Hematopoietic multipotent progenitor cell (in vitro differentiated cells): ENCODE data around the gene ADM2. TPM values are rescaled to one million over a fixed set of nuclear protein-coding genes. Genes with fewer than 3 reads are reported as not detected.

ENCODE experiments used
- DNase-seq, 3 donors: peaks; one replicate each; pipeline ENCODE4 v3.0.0-alpha.2; 2011 to 2015; ENCODE audit warnings: low read depth in 2 of 3, low spot score in 2 of 3
- total RNA-seq: library from RNA; depleted of rRNA; stranded (reverse); fragments of >200 nt; gene quantifications from one replicate; pipeline ENCODE4 v1.2.3, GENCODE V29; 2012

ADM2 gene
- total RNA-seq, 1 donor = 0.54 TPM

DNA sequence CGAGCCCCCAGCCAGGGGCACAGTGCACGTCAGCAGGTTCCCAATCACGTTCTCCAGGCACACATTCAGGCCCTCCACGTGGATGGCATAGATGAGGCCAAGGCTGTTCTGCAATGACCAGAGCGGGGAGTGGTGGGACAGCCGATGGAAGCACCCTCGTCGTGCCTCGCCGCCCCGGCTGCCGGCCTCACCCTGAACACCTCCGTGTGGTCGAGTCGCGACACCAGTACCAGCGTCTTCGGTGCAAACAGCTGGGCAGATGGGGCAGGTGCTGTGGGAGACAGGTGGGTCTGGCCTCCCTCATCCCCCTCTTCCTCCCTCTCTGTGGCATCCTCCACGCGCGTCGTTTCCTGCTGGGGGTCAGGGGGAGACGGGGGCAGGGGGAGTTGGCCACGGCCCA is 14.0 kb upstream of the ADM2 start:
- no peak for DNase-seq

DNA sequence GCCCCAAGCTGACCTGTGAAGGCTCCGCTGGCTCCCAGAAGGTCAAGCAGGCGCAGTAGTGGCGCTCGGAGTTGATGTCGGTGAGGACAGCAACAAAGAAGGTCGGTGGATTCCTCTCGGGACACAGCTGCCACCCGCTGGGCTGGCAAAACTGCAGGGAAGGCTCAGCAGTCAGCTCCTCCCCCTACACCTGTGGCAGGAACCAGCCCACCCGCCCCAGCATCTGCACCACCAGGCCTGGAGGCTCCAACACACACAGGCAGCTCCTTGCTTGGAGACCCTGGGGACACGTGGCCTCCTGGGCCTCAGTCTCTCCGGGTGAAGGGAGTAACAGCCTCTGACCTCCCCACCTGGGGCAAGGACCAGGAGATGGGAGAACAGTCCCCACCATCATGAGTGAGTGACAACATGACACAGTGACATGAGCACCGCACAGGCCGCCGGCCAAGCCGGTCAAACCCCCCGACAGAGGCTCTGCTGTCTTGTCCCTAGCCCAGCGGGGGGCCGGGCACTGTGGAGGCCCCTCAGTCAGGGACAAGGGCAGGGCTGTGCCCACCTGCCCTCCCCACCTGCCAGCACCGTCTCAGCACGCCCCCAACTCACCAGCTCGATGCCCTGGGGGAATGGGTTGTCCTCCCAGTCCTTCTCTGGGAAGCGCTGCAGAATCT is 13.4 kb upstream of the ADM2 start:
- DNase-seq = no peak

DNA sequence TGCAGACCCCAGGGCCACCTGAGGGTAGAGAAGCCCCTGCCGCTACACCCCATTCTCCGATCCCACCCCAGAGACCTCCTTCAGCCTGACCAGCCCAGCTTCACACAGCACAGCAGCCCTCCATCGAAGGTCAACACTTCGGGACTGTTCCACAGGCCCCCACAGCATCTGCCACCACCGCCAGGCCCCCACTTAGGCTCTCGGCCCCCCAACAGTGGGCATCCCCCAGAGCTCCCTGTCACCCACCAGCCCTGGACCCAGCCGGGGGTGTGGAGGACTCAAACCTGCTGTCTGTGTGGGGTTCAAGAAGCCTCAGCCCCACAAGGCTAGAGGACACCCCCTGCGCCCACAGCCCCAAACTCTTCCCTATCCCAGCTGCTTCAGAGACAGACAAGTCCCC is 12.7 kb upstream of the ADM2 start:
- no peak for DNase-seq

DNA sequence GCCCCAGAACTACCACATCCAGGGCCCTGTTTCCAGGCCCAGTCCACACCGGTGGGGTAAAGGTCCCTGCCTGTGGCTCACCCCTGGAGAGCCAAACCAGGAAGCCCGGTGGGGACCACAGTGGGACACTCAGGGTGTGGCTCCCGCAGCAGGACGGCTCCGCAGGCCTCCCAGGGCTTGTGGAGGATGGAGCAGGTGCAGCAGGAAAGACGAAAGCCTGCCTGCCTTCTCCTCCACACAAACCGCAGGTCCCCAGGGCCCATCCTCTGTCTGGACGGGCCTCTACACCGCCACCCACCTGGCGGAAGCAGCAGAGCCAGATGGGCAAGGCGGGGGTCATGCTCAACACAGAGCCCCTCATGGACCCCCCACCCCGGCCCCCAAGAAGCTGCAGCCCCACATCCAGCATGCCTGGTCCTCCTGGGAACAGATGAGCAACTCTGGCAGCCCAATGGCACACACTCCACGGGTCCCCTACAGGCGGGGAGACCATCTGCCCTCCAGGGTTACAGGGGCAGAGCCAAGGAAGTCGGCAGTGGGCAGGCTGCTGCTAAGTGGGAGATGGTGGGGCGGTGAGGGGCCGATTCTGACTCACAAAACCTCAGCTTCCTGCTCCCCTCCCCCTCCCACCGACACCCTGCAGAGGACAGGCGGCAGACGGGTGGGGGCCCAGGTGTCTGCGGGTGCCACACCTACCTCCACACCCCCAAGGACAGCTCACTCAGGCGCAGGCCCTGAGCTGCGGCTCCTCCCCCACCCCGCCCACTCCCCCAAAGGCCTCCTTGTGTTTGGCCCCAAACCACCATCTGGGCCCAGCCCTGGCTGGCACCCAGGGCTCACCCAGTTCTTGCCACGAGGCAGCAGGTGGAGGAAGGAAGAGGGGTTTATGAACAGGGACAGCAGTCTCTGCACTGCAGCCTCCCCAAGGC is 11.7 kb upstream of the ADM2 start:
- DNase-seq = peak; percentile 82 to 97 (median 97)

DNA sequence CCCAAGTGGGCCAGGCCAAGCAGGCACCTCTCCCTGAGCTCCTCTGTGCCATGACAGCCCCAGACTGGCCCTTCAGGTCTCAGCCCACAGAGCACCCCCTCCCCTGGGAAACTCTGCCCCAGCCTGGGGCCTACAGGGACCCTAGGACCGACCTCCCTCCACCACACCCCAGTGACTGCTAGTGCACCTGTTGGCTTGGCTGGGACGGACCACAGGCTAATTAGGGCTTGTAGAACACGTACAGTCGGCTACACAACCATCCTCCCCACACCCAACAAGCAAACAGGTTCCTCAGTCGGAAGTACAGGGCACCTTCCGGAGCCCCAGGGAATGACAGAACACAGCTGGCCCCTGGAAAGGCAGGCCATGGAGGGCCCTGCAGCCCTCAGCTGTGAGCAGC is 10.9 kb upstream of the ADM2 start:
- DNase-seq = no peak

DNA sequence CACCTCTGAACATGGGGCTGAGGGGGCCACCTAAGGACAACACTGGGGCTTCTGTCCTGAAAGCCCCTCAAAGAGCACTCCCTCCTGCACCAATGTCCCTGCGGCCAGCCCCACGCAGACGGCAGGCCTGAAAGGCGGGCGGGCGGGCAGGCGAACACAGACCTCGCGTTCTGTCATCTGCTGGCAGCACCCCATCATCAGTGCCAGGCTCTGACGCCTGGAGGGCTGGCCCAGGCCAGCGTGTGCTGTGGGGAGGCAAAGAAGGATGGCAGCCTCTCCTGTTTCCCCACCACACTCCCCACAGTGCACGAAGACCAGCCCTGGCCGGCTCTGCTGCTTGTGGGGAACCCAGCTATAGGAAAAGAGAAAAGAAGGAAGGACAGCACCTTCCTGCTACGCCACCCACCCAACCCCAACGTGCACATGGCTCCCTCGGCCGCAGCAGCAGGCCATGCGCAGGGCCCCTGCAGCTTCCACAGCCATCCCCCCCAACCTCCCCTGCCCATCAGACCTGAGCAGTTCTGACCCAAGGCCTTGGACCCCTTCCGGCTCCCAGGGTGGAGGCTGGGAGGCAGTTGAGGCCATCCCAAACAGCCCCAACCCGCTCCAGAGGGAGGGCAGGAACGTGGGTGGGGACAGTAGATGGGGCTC is 10.0 kb upstream of the ADM2 start:
- no peak for DNase-seq

DNA sequence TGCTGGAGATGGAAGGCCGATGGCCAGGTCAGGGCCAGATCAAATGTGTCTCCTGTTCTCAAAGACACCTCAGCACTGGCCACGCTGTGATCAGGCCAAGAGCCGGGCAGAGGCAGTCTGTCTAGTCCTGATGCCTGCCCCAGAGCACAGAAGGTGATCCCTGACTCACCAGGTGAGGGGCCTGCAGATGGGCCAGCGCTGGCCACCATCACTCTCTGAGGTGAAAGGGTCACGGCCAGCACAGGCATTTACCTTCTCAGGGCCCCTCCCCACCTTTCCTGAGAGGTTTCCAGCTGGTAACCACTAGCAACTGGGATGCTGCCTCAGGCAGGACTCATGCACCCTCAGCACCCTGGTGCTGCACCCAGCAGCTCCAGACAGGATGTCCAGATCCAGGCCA is 9.4 kb upstream of the ADM2 start:
- no peak for DNase-seq

DNA sequence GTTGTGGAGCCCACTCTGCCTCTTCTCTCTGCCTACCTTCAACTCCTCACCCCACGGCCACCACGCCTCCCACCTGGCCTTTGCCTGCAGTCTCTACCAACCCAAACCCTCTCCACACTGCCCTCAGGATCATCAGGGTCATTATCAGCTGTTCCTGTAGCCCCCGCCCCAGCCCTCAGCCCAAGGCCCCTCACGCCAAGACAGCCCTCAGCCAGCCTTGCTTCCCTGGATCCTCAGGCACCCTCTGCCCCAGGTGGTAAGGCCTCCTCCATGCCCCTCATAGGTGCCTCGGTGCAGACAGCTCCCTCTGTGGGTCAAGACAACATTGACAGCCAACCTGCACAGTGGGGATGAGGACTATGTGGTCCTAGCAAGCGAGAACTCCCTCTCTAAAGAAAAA is 8.3 kb upstream of the ADM2 start:
- DNase-seq = peak in 1 of 3 donors; percentile 52

DNA sequence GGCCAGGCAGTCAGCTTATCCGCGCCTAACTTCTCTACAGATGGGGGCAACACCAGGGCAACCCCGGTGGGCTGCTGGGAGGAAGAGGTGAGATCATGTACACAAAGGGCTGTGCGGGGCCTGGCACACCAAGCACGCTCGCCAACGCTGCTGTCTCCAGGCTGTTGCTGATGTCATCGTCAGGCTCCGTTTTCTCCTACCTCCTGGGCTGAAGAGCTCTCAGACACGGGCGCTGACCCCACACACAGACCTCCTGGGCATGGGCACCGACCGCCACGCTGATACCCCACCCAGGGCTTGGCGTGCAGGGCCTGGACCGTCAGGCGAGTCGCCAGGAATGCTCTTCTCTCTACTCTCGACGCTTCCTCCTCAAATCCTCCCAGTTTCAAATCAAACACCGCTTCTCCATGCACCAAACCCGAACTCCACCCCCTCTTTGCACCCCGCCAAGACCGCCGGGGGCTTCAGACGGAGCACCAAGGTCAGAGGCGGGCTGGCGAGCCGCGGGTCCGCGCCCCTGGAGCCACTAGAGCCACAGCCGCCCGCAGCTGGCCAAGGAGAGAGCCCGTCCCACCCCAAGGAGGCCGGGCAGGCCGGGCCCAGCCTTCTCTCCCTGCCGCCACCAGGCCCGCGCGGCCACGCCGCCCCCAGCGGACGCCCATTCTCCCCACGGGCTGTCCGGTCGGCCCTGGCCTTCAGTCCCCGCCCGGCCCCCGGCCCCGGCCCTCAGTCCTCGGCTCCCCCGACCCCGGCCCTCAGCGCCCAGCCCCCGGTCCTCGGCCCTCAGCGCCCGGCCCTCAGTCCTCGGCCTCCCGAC is 7.3 kb upstream of the ADM2 start:
- DNase-seq = no peak

DNA sequence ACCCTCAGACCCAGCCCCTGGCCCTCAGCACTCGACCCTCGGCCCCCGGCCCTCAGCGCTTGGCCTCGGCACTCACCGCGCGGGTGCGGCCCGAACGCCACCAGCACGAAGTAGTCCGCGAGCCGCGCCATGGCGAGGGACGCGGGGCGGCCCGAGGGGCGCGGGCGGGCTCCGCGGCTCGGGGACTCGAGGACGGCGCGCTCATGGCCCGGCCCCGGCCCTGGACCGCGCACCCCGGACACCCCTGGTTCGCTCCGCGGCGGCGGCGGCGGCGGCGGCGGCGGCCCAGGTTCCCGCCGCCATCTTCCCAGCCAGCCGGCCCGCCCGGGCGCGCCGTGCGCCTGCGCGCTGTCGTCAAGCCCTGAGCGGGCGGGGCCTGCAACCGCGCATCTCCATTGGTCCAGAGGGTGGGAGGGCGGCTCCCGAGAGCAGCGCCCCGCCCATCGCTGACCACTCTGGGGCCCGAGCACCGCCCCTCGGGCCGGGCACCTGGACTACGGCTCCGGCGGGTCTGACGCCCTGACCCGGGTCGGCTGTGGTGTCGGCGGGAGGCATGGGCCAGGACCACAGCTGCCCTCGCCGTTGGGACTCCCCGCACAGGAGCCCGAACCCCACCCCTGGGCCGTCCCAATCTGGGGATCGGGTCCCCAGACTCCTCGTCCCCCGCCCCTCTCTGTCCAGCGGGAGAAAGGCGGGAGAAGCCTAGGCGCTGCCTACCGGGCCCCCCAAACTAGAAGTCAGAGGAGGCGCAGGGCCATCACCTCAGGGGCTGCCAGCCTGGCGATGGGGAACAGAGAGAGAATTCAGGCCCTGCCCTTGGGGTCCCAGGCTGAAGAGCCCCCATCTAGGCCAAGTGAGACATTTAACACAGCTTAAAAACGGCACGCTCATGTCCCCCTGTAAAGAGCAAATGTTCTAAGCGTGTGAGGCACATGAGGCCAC is 6.4 kb upstream of the ADM2 start, which contains the start of gene SBF1:
TSS of gene SBF1 (minus strand) at position 326 of the 942 bp plus-strand sequence. CDS start at position 131, 195 bp downstream.
- DNase-seq = peak; percentile 80 to 88 (median 82)

DNA sequence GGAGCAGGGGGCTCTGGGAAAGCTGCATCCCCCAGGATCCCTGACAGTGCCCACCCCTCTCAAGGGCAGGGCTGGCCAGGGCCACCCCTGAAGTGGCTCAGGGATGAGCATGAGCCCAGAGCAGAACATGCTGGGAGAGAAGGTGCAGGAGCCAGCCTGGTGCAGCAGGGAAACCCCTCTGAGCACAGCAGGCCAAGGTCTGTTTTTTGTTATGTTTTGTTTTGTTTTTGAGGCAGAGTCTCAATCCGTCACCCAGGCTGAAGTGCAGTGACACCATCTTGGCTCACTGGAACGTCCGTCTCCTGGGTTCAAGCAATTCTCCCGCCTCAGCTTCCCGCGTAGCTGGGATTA is 5.7 kb upstream of the ADM2 start:
- DNase-seq = no peak

DNA sequence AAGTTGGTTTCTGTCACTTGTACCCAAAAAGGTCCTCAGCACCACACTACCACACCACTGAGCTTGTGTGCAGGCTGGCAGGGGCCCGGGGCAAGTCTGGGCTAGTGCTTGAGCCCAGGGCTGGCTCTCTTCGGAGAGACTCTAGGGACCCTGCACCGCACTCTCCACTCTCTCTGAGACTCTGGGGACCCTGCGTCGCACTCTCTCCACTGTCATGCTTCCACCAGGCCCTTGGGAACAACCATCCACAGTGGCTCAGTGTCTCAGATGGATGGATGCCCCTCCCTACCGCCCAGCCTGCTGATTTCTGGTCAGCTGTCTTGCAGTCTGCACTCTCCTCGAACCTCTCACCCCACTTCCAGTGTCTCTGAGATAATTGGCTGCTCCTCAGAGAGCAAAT is 4.5 kb upstream of the ADM2 start:
- no peak for DNase-seq

DNA sequence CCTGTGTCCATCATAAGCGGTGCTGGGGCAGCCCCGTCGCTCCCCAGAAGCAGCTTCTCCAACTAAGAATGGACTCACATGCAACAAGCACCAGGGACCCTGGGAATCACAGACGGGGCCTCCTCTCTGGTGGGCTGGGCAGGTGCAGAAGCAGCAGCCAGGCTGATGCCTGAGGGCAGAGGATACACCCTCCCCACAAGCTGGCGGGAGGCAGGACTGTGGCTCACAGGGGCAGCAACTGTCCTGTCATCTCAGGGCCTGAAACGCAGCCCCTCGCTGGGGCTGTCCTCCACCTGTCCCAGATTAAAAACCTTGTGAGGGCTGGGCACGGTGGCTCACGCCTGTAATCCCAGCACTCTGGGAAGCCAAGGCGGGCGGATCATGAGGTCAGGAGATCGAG is 3.4 kb upstream of the ADM2 start:
- DNase-seq = no peak

DNA sequence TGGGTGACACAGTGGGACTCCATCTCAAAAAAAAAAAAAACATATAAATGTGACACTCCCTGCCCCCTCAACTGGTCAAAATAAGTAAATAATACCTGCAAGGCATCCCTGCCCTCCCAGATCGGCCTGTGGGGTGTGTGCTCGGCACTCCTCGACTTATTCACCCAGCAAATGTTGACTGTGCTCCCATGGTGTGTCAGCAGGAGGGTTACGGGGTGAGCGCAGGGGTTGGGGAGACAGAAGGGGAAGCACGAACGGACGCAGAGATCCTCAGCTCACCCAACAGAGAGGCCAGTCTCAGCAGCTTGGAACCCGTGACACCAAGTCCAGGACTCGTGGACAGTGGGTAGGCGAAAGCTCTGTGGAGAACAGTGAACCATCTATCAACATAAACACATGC is 1.6 kb upstream of the ADM2 start:
- DNase-seq = no peak

DNA sequence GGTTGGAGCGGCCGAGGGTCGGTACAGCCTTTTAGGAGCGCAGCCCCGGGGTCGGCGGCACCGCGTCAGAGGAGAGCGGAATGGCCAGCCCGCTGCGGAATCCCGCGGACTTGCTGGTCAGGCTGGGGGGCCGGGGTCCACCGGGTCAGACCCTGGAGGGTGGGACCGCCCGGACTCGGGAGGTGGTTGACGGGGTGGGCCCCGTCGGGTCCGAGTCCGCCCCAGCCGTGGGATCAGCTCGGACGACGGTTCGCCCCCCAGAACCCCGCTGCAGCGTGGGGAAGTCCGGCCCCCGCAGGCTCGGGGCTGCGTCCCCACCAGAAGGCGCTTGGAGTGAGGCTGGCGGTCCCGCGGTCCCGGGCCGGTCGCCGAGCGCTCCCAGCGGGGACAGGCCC is 301 bp upstream of the ADM2 start:
- DNase-seq = no peak

DNA sequence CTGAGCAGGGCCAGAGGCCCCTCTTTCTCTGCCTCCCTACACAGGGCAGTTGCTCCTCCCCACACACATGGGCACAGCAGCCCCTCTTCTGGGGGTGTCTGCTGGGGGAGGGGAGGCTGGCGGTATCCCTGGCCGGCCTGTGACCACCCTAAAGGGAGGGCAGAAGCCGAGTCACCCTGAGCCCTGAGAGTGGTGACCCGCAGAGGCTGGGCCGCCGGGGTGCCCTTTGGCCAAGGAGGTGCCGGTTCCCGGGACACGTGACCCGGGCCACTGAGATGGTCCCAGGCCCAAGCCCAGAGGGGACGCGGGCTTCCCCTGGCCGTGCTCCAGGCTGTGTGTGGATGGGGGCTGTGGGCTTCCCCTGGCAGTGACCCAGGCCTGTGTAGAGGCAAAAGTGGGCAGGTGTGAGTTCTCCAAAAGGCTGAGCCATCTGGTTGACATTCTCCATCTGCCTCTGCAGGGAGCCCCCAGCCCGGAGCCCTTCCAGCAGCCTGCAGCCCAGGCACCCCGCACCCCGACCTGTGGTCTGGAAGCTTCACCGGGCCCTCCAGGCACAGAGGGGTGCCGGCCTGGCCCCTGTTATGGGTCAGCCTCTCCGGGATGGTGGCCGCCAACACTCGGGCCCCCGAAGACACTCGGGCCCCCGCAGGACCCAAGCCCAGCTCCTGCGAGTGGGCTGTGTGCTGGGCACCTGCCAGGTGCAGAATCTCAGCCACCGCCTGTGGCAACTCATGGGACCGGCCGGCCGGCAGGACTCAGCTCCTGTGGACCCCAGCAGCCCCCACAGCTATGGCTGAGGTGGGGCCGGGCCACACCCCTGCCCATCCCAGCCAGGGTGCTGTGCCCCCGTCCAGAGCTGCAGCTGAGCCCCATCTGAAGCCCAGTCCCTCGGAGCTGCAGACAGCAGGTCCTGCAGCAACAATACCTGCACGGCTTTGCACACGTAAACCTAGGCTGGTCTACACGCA is 1.0 kb downstream of the ADM2 start:
- DNase-seq = peak in 2 of 3 donors; percentile 52 to 54

DNA sequence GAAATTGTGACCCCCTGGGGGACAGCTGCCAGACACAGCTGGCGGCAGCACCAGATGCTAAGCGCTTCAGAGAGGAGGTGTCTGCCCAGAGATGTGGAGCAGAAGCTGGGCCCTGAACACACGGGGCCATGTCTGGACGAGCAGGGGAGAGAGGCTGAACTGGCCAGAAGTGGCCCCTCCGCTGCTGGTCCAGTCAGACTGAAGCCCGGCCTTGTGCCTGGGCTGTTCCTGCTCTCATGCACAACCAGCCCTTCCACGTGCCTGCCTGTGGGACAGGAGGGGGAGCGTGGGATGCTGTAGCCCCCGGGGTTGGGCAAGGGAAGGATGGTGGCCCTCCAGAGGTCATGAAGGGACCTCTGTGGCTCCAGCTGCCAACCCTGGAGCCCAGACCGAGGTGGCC is 1.8 kb downstream of the ADM2 start:
- DNase-seq = no peak

DNA sequence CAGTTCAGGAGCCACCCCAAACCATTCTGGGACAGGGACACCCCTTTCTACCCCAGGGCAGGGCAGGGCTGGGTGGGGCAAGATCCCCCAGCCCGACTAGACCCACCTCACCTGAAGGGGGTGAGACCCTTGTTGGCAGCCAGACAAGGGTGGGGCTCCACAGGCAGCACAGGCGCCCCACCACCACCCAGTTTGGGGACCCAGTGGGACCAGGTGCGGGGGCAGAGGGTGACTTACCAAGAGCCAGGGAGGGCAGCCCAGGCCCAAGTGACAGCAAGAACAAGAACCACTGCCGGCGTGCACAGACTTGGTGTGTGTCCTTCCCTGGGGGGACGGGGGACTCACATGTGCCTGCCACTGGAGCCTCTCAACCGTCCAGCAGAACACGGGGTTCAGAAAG is 2.2 kb downstream of the ADM2 start:
- no peak for DNase-seq
